Stimulated activated CD4-positive, alpha-beta T cell treated with anti-CD3 and anti-CD28 coated beads, Interleukin-15, amount 100 ng/mL, for 1 hour (primary cell): ENCODE results near the gene PFAS.

Experiments used
- DNase-seq, 2 donors: peaks; one replicate each; pipeline ENCODE4 v3.0.0-alpha.2; 2020; ENCODE audit warnings: low read depth in 1 of 2, low spot score in 1 of 2

The PFAS gene

GRCh38 chr17:8294814-8295316 lies 45.8 kb downstream of the PFAS start:
- DNase-seq, result no peak

GRCh38 chr17:8300226-8300625 lies 51.1 kb downstream of the PFAS start:
- no peak for DNase-seq

- DNase-seq, result peak; percentile 21 to 33
Measured at GRCh38 chr17:8300627-8301242, 51.6 kb downstream of the PFAS start.

- no peak for DNase-seq
Measured at GRCh38 chr17:8310601-8311123, 61.6 kb downstream of the PFAS start.

- no peak for DNase-seq
Measured at GRCh38 chr17:8311131-8311790, 62.2 kb downstream of the PFAS start.

GRCh38 chr17:8312251-8312650 lies 63.2 kb downstream of the PFAS start:
- no peak for DNase-seq

GRCh38 chr17:8312726-8313600 lies 63.9 kb downstream of the PFAS start:
- no peak for DNase-seq

GRCh38 chr17:8314797-8315763 lies 66.0 kb downstream of the PFAS start:
- no peak for DNase-seq

GRCh38 chr17:8315764-8316217 lies 66.7 kb downstream of the PFAS start:
- DNase-seq, result no peak

- DNase-seq, result no peak
Measured at GRCh38 chr17:8318010-8318935, 69.2 kb downstream of the PFAS start.
